WI38 (cell line): ENCODE results near the gene ARHGAP23.

ENCODE experiments used
- H3K4me3 ChIP-seq: 2 replicates; pipeline ENCODE4 v1.5.1; 2011; ENCODE audit warnings: low read depth, mild to moderate bottlenecking, control low read depth, low read length
- TF ChIP-seq, protein P1 (sequence below): IDR thresholded peaks from 2 replicates; pipeline ENCODE4 v1.5.1; 2012; ENCODE audit warnings: low read depth, mild to moderate bottlenecking, control low read depth, low read length

The ARHGAP23 gene

DNA sequence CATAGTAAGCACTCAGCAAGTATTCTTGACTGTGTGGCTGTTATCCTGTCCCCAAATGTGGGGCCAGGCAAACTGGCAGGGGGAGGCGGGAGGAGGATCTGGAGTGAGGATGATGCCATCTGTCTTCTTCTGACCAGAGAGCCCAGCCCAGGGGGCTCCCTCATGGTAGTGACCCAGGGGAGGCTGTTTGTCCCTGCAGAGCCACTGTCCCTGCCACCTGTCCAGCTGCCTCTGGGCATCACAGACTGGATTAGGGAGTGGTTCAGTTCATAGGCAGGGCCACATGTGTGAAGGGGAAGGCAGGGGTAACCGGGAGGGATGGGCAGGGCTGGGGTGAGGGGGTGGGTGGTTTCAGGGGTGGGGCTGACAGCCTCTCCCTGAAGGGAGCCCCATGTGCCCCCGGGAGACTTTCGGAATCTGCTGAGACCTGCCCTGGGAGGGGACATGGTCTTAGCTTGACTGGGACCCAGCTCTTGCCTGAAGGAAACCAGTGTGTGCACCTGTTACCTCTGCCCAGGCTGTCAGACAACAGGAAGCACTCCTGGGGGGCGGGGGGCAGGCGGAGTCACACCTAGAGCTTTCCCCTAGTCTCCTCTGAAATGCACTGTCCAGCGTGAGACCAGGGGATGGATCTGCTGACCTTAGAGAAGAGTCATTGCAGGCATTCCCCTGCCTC lies 15.2 kb downstream of the ARHGAP23 start:
- H3K4me3 ChIP-seq: no peak overlapping the region
- TF ChIP-seq, protein P1, sequence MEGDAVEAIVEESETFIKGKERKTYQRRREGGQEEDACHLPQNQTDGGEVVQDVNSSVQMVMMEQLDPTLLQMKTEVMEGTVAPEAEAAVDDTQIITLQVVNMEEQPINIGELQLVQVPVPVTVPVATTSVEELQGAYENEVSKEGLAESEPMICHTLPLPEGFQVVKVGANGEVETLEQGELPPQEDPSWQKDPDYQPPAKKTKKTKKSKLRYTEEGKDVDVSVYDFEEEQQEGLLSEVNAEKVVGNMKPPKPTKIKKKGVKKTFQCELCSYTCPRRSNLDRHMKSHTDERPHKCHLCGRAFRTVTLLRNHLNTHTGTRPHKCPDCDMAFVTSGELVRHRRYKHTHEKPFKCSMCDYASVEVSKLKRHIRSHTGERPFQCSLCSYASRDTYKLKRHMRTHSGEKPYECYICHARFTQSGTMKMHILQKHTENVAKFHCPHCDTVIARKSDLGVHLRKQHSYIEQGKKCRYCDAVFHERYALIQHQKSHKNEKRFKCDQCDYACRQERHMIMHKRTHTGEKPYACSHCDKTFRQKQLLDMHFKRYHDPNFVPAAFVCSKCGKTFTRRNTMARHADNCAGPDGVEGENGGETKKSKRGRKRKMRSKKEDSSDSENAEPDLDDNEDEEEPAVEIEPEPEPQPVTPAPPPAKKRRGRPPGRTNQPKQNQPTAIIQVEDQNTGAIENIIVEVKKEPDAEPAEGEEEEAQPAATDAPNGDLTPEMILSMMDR: no peak

GRCh38 chr17:38444151-38444550 lies 15.9 kb downstream of the ARHGAP23 start:
- H3K4me3 ChIP-seq: no peak overlapping the region

GRCh38 chr17:38447502-38448085 lies 19.3 kb downstream of the ARHGAP23 start:
- TF ChIP-seq, protein P1: no peak
- no peak overlapping the region for H3K4me3 ChIP-seq

More at GRCh38 chr17:38444151-38444550, 15.9 kb downstream of the ARHGAP23 start:
- TF ChIP-seq, protein P1: peak; percentile 90

GRCh38 chr17:38448208-38448771 lies 20.0 kb downstream of the ARHGAP23 start:
- TF ChIP-seq, protein P1: no peak

DNA sequence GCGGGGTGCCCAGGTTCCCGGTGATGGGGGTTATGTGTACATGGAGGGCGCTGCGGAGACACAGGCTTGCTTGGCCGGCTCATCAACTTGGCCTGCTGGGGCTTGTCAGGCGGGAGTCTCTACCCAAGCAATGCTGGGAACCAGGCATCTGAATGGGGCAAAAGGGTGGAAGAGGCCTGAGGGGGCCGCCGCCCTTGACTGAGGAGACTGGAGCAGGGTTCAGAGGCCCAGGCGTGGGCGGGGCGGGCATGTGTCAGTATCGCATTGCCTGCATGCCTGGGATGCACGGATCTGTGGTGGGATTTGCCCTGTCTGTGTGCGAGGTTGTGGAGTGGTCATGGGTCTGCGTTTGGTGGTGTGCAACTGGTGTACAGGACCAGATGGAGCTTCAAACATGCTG lies 21.1 kb downstream of the ARHGAP23 start:
- TF ChIP-seq, protein P1: no peak
- H3K4me3 ChIP-seq: no peak overlapping the region

More at GRCh38 chr17:38448208-38448771, 20.0 kb downstream of the ARHGAP23 start:
- no peak overlapping the region for H3K4me3 ChIP-seq

DNA sequence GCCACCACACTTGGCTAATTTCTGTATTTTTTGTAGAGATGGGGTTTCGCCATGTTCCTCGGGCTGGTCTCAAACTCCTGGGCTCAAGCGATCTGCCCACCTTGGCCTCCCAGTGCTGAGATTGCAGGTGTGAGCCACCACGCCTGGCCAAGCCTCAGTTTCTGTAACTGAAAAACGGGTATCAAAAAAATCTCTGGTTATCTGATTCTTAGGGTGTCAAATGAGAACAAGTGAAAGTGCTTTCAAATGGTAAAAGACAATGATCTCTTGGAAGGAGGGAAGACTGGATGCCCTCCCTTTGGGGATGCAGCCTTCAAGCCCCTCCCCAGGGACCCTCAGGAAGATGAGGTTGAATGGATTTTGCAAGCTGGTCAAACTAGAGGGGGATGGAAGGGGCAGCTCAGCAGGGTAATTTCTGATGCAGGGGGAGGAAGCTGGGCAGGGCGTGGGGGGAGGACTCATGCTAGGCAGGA lies 22.3 kb downstream of the ARHGAP23 start:
- H3K4me3 ChIP-seq: peak overlapping the region; percentile 67

More for the DNA sequence above, 22.3 kb downstream of the ARHGAP23 start:
- TF ChIP-seq, protein P1: no peak
